NCI-H446 (cell line): Measurements from ENCODE around the gene TMA16.

Experiments used
- DNase-seq, 2 experiments: peaks; one replicate each; lab custom pipeline; 2025; lab: John Stamatoyannopoulos, UW

TMA16 gene

GRCh38 chr4:163563592-163563991 is 69.1 kb downstream of the TMA16 start:
- DNase-seq, result no peak

DNA sequence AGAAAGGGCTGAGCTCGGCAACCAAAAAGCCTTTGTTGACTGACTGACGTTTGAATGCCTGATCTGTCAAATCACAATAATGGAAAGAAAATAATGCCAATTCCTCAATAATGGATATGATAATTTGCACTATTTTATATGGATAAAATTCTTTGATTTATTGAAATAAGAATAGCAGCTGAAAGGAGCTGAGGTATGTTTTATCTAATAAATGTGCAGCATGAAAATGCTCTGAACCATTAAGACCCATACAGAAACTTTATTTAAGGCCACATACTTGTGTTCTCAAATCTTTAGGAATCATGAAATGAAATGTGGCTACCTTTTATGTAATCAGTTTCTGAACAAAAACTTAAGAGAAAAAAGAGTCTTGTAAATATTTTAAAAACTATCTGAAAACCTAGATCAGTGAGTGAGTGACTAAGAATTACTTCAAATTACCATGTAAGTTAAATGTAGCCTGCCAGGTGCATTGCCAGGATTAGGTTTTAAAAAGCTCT is 69.8 kb downstream of the TMA16 start:
- DNase-seq, result no peak

DNA sequence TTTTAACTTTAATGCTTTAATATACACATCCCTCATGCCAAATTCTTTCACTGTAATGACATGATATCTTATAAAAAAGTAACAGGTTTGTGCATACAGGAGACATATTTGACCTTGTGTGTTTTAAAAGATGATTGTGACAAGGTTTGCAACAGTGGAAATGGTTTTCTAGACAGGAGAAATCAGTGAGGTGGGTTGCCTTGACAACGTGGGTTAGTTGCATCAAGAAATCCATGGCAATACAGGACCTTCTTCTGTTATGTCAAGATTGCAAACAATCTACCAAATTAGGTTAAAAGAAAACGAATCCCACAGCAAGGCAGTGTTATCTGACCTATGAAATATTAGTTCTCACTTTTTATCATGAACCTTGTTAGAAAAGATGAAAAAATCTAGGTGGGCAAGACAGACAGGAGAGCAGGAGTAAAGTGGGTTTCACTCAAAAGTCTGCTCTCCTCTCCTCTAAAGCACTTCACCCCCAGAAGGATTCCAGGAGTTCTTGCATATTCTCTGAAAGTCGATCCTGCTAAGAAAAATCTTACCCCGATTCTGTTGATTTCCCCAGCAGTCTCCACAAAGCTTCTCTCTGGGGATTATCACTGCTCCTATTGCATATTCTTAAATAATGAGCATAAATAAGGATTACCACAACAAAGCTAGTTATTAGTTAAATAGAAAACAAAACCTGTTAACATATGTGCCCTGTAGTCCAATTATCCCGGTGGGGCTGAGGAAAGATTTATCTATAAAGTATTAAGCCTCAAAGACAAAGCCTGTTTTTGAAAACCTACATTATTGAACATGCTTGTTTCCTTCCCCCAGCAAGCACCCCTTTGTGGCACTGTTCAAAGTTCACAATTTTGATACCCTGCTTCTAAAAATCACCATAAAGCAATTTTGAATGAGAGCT is 71.0 kb downstream of the TMA16 start:
- DNase-seq, result no peak

DNA sequence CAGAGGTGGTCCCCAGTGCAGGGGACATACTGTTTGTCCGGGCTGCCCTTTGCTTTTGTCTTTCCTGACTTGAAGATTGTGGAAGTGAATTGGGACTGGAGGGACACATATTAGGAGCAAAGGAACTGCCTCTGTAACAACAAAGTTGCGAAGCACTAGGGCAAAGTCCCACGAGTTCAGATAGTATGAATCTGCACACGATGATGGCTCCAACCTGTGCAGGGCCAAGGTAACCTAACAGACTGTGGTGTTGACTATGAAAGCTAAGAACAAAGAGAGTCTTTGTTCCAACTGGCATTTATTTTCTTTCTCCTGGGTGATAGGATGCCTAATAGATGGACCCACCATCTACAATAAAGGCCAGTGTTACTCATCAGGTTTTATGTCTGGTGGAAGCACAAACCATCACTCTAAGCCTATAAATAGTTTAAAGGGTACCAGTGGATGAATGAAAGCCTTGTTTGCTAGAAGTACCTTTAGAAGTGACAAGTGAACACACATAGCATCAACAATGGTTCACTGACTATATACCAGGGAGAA is 71.8 kb downstream of the TMA16 start:
- no peak for DNase-seq

DNA sequence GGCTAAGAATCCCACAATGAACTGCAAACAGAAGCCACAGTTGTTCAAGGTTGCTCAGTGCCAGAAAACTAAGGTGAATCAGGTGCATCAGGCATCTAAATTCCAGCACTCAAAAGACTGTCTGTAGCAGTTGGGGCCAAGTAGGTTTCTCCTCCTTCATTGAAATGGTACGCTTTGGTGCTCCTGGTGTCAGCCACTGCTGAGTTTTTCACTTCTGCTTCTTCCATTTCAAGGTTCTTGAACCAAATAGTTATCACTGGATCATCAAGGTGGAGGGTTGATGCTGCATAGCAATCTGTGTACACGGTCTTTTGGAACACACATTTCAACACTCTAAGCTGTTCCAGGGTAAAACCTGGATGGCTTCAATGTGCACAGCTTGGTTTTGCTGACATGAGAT is 74.4 kb downstream of the TMA16 start:
- DNase-seq, result no peak
